GM21360 (cell line): ENCODE measurements around the gene GSX2.
"Not testable (repeated sequence)": the region's sequence is repeated elsewhere in the genome, so short reads cannot be mapped to it uniquely, and the experiment has no call there.

ENCODE experiments used
- ATAC-seq: cut with Tn5 transposase; IDR thresholded peaks from one replicate; pipeline ENCODE4 v1.9.1; 2021; ENCODE audit warnings: mild to moderate bottlenecking, moderate library complexity; ENCODE audit not compliant: unreplicated experiment

The GSX2 gene

GRCh38 chr4:54102531-54103106 is 2.7 kb downstream of the GSX2 start:
- ATAC-seq, result no peak

- ATAC-seq, result no peak
These were observed 3.2 kb downstream of the GSX2 start for GRCh38 chr4:54103190-54103574.

- ATAC-seq, result no peak
These were observed 4.9 kb downstream of the GSX2 start for GRCh38 chr4:54104907-54105306.

- no peak for ATAC-seq
These were observed 8.2 kb downstream of the GSX2 start for GRCh38 chr4:54107951-54108748.

GRCh38 chr4:54109241-54110018 is 9.5 kb downstream of the GSX2 start:
- ATAC-seq, result no peak

GRCh38 chr4:54110019-54110416 is 10.1 kb downstream of the GSX2 start:
- no peak for ATAC-seq

GRCh38 chr4:54113206-54113605 is 13.2 kb downstream of the GSX2 start:
- ATAC-seq, result not testable (repeated sequence)

GRCh38 chr4:54116246-54116645 is 16.3 kb downstream of the GSX2 start:
- not testable (repeated sequence) for ATAC-seq

GRCh38 chr4:54118850-54119589 is 19.1 kb downstream of the GSX2 start:
- ATAC-seq, result no peak

- ATAC-seq, result no peak
These were observed 20.6 kb downstream of the GSX2 start for GRCh38 chr4:54120518-54120917.

- no peak for ATAC-seq
These were observed 27.7 kb downstream of the GSX2 start for GRCh38 chr4:54127660-54128059.

GRCh38 chr4:54128694-54129093 is 28.7 kb downstream of the GSX2 start:
- ATAC-seq, result not testable (repeated sequence)

GRCh38 chr4:54139332-54139731 is 39.4 kb downstream of the GSX2 start:
- ATAC-seq, result no peak

- ATAC-seq, result no peak
These were observed 40.3 kb downstream of the GSX2 start for GRCh38 chr4:54140287-54140686.

- no peak for ATAC-seq
These were observed 44.2 kb downstream of the GSX2 start for GRCh38 chr4:54144199-54144598.

- no peak for ATAC-seq
These were observed 44.8 kb downstream of the GSX2 start for GRCh38 chr4:54144661-54145171.

GRCh38 chr4:54146139-54146538 is 46.2 kb downstream of the GSX2 start:
- no peak for ATAC-seq

GRCh38 chr4:54149323-54149722 is 49.4 kb downstream of the GSX2 start:
- ATAC-seq, result no peak
